HS-5 (cell line): ENCODE measurements around the gene ZNF532.

ENCODE experiments used
- DNase-seq: peaks from one replicate; pipeline ENCODE4 v3.0.0-alpha.2; 2012; ENCODE audit warnings: low read depth

Gene ZNF532

GRCh38 chr18:58979615-58980014, 114.9 kb downstream of the ZNF532 start:
- DNase-seq, result no peak

GRCh38 chr18:58980991-58981390, 116.3 kb downstream of the ZNF532 start:
- DNase-seq, result no peak

GRCh38 chr18:58983260-58984155, 118.8 kb downstream of the ZNF532 start:
- DNase-seq, result no peak

GRCh38 chr18:58988600-58988999, 123.9 kb downstream of the ZNF532 start:
- no peak for DNase-seq

GRCh38 chr18:58989184-58989759, 124.6 kb downstream of the ZNF532 start:
- no peak for DNase-seq

- DNase-seq, result no peak
These were observed 126.0 kb downstream of the ZNF532 start for GRCh38 chr18:58990720-58991119.

- no peak for DNase-seq
These were observed 126.6 kb downstream of the ZNF532 start for GRCh38 chr18:58991167-58991798.

GRCh38 chr18:58992301-58993231, 127.9 kb downstream of the ZNF532 start:
- no peak for DNase-seq

- DNase-seq, result peak; percentile 82
These were observed 128.6 kb downstream of the ZNF532 start for GRCh38 chr18:58993260-58993659.

GRCh38 chr18:58995663-58996062, 131.0 kb downstream of the ZNF532 start:
- DNase-seq, result no peak

GRCh38 chr18:58996131-58996641, 131.5 kb downstream of the ZNF532 start:
- no peak for DNase-seq

- DNase-seq, result no peak
These were observed 132.0 kb downstream of the ZNF532 start for GRCh38 chr18:58996696-58997095.

- DNase-seq, result peak; percentile 60
These were observed 133.2 kb downstream of the ZNF532 start for GRCh38 chr18:58997811-58998337.

- no peak for DNase-seq
These were observed 133.9 kb downstream of the ZNF532 start for GRCh38 chr18:58998401-58999203.

GRCh38 chr18:59001166-59001565, 136.5 kb downstream of the ZNF532 start:
- DNase-seq, result no peak

GRCh38 chr18:59001721-59002120, 137.0 kb downstream of the ZNF532 start:
- DNase-seq, result no peak

GRCh38 chr18:59002974-59003594, 138.4 kb downstream of the ZNF532 start:
- no peak for DNase-seq

GRCh38 chr18:59005262-59005661, 140.6 kb downstream of the ZNF532 start:
- no peak for DNase-seq

- DNase-seq, result no peak
These were observed 141.9 kb downstream of the ZNF532 start for GRCh38 chr18:59006461-59007067.
